K562 (cell line): ENCODE data around the gene CLNK. TPM values are rescaled to one million over a fixed set of nuclear protein-coding genes. Genes with fewer than 3 reads are reported as not detected.

Source experiments
- ATAC-seq: fragments of 200-7000 bp; cut with Tn5 transposase; 3 replicates; pipeline ENCODE4 v1.9.1; 2020; ENCODE audit warnings: moderate library complexity
- BruUV-seq: library from RNA; stranded (reverse); fragments of 400-500 nt; replicated peaks from 2 replicates; lab custom pipeline; 2021; lab: Mats Ljungman, UMichigan
- CTCF ChIA-PET: fragments of 300-600 bp; formaldehyde crosslinking; extraction: SDS; loops from one replicate; lab custom pipeline; 2021; ENCODE audit warnings: low intra/inter-chr PET ratio; lab: Yijun Ruan, JAX
- POLR2A ChIA-PET: fragments of 300-600, 350-650 bp; sonication (Branson Sonifier 250); formaldehyde crosslinking; extraction: SDS; loops from one replicate; lab custom pipeline; 2021; ENCODE audit warnings: antibody characterized with exemption, inconsistent platforms; lab: Yijun Ruan, JAX
- DNase-seq, 4 experiments: peaks; one replicate each; pipeline versions ENCODE4 v3.0.0 to v3.0.0-alpha.2; 2011 to 2018; ENCODE audit warnings: low spot score in 3 of 4, mixed read lengths in 3 of 4; ENCODE audit errors: extremely low read depth in 1 of 4
- FAIRE-seq: peaks from 2 replicates; lab custom pipeline; 2011; peaks lifted over from hg19 to GRCh38; lab: Jason Lieb, UNC
- H2AFZ ChIP-seq: 2 replicates; pipeline ENCODE4 v1.6.0; 2011; ENCODE audit warnings: low read depth, low read length, control low read depth, inconsistent platforms
- H3K27ac ChIP-seq: fragments of 200-600 bp; 3 replicates; pipeline ENCODE4 v1.8.0; 2011; ENCODE audit warnings: low read depth, mild to moderate bottlenecking, control low read depth, inconsistent platforms, low read length, moderate library complexity, mixed read lengths; ENCODE audit errors: extremely low read depth
- H3K27me3 ChIP-seq, 2 experiments: fragments of 300-600 bp in 1 of 2; 2 replicates in 1 of 2; 3 replicates in 1 of 2; pipeline versions ENCODE4 v1.6.0 to v1.8.0; 2011; ENCODE audit warnings: inconsistent platforms in 2 of 2, low read length in 2 of 2, mild to moderate bottlenecking in 1 of 2, mixed read lengths in 1 of 2, moderate library complexity in 1 of 2; ENCODE audit not compliant: control insufficient read depth in 2 of 2, insufficient read depth in 2 of 2
- H3K36me3 ChIP-seq: fragments of 300-600 bp; 3 replicates; pipeline ENCODE4 v1.8.0; 2011; ENCODE audit warnings: mild to moderate bottlenecking, low read length, inconsistent platforms; ENCODE audit not compliant: control insufficient read depth, insufficient read depth
- H3K4me1 ChIP-seq, 2 experiments: fragments of 200-600 bp in 1 of 2; replicated peaks in 1 of 2; 2 replicates in 1 of 2; 3 replicates in 1 of 2; pipeline versions ENCODE4 v1.5.1 to v1.8.0; 2011; ENCODE audit warnings: inconsistent platforms in 2 of 2, low read length in 2 of 2, mild to moderate bottlenecking in 1 of 2, mixed read lengths in 1 of 2, moderate library complexity in 1 of 2; ENCODE audit not compliant: control insufficient read depth in 2 of 2, insufficient read depth in 2 of 2
- H3K4me2 ChIP-seq: 2 replicates; pipeline ENCODE4 v1.6.1; 2011; ENCODE audit warnings: low read length, control low read depth, inconsistent platforms, mixed read lengths; ENCODE audit not compliant: insufficient read depth
- H3K4me3 ChIP-seq: fragments of 200-600 bp; sonication (generic), shearing (Covaris generic); 2 replicates; pipeline ENCODE4 v1.5.1; 2016; ENCODE audit warnings: control low read depth, inconsistent platforms
- H3K79me2 ChIP-seq: fragments of 200-600 bp; 3 replicates; pipeline ENCODE4 v1.8.0; 2011; ENCODE audit warnings: low read length, inconsistent platforms; ENCODE audit not compliant: control insufficient read depth, insufficient read depth
- H3K9ac ChIP-seq, 2 experiments: 2 replicates each; pipeline versions ENCODE4 v1.6.0 to v1.6.1; 2011; ENCODE audit warnings: low read depth in 2 of 2, low read length in 2 of 2, control low read depth in 1 of 2, inconsistent platforms in 1 of 2, mild to moderate bottlenecking in 1 of 2, mixed read lengths in 1 of 2; ENCODE audit not compliant: insufficient read depth in 1 of 2
- H3K9me1 ChIP-seq: one replicate; pipeline ENCODE4 v1.6.0; 2011; ENCODE audit warnings: inconsistent platforms, mild to moderate bottlenecking, low read length, moderate library complexity; ENCODE audit not compliant: control insufficient read depth, insufficient read depth
- H3K9me3 ChIP-seq: replicated peaks from 2 replicates; pipeline ENCODE4 v1.5.1; 2011; ENCODE audit warnings: low read depth, low read length, inconsistent platforms; ENCODE audit not compliant: control insufficient read depth, insufficient read depth
- H4K20me1 ChIP-seq: replicated peaks from 2 replicates; pipeline ENCODE4 v1.6.1; 2011; ENCODE audit warnings: low read length, inconsistent platforms, mixed read lengths; ENCODE audit not compliant: control insufficient read depth, insufficient read depth
- HCFC1 ChIP-seq: IDR thresholded peaks from 2 replicates; pipeline ENCODE4 v1.6.1; 2012; ENCODE audit warnings: low read depth, low read length, improper control_type of control experiment
- HDAC3 ChIP-seq: fragments of 450-650 bp; IDR thresholded peaks from 2 replicates; pipeline ENCODE4 v1.6.1; 2018; ENCODE audit warnings: borderline replicate concordance, mild to moderate bottlenecking, moderate library complexity; ENCODE audit not compliant: partially characterized antibody
- KLF6 ChIP-seq: fragments of 250-450 bp; sonication (Bioruptor Pico); IDR thresholded peaks from 2 replicates; pipeline ENCODE4 v1.4.0; 2020; ENCODE audit warnings: mild to moderate bottlenecking, moderate library complexity, borderline replicate concordance
- MEIS2 ChIP-seq: fragments of 450-650 bp; IDR thresholded peaks from 2 replicates; pipeline ENCODE4 v1.6.1; 2014; ENCODE audit warnings: mild to moderate bottlenecking; ENCODE audit not compliant: partially characterized antibody
- NR3C1 ChIP-seq: sonication (generic); formaldehyde crosslinking; IDR thresholded peaks from 2 replicates; pipeline ENCODE4 v1.8.1; 2022; ENCODE audit warnings: missing genetic modification reagents
- TFAM ChIP-seq: fragments of 250-450 bp; sonication (Bioruptor Pico); conservative IDR thresholded peaks from 2 replicates; pipeline ENCODE4 v1.5.0; 2021; ENCODE audit warnings: mild to moderate bottlenecking, moderate library complexity
- ZNF133 ChIP-seq: fragments of 250-450 bp; sonication (Bioruptor Pico); IDR thresholded peaks from 2 replicates; pipeline ENCODE4 v1.4.0; 2020; ENCODE audit warnings: mild to moderate bottlenecking
- ZNF436 ChIP-seq: fragments of 250-450, 450-650 bp; sonication (Bioruptor Pico); formaldehyde crosslinking; IDR thresholded peaks from 2 replicates; pipeline ENCODE4 v1.7.0; 2020; ENCODE audit warnings: mild to moderate bottlenecking
- ZNF830 ChIP-seq: fragments of 250-450 bp; sonication (Bioruptor Pico); IDR thresholded peaks from 2 replicates; pipeline ENCODE4 v1.5.0; 2021; ENCODE audit warnings: mild to moderate bottlenecking
- WGBS: fragments of 100-300 bp; shearing (Covaris generic); methylation state at CpG from one replicate; pipeline ENCODE4 v1.1.6; 2016; ENCODE audit warnings: low coverage, mixed read lengths; ENCODE audit not compliant: insufficient coverage; ENCODE audit errors: missing lambda C conversion rate; 5-methylcytosine and 5-hydroxymethylcytosine counted together
- in situ Hi-C: fragments of 300-500 bp; cut with MboI; formaldehyde crosslinking; loops from 4 replicates; pipeline ENCODE4 v1.15.0; 2018; ENCODE audit warnings: inconsistent platforms, mixed read lengths
- intact Hi-C: fragments of 100-400 bp; cut with micrococcal nuclease; formaldehyde crosslinking; loops from 2 replicates; pipeline ENCODE4 v1.14.2; 2022
- polyA plus RNA-seq, 8 experiments: library from polyadenylated mRNA; depleted of rRNA in 4 of 8; stranded (reverse) in 5 of 8; unstranded in 3 of 8; fragments of >200 nt; fragmentation: Nextera tagmentation in 2 of 8; fragmentation: Illumina TruSeq in 1 of 8; extraction: Ambion mirVana in 2 of 8; extraction: Trizol in 1 of 8; gene quantifications; 2 replicates each; pipeline versions ENCODE4 v1.2.1 to v1.2.3, GENCODE V29; 2011 to 2014; ENCODE audit warnings: inconsistent platforms in 1 of 8, missing spikeins in 1 of 8
- total RNA-seq, 7 experiments: library from RNA; depleted of rRNA in 6 of 7; stranded (reverse); fragments of >200 nt in 6 of 7; fragmentation: Illumina TruSeq in 2 of 7; extraction: Trizol in 2 of 7; gene quantifications; 2 replicates each; pipeline versions ENCODE4 v1.2.1 to v1.2.3, GENCODE V29; 2011 to 2021; ENCODE audit warnings: low replicate concordance in 1 of 7
- TF ChIP-seq, protein P1 (sequence below): fragments of 250-450 bp; sonication (Bioruptor Pico); IDR thresholded peaks from 2 replicates; pipeline ENCODE4 v1.5.1; 2021; ENCODE audit warnings: mild to moderate bottlenecking

CLNK gene
- total and polyA plus RNA-seq, 9 of the 15 experiments (the other 6 are each of a cell fraction or from before 2014, with no cell fraction given) = not detected

DNA sequence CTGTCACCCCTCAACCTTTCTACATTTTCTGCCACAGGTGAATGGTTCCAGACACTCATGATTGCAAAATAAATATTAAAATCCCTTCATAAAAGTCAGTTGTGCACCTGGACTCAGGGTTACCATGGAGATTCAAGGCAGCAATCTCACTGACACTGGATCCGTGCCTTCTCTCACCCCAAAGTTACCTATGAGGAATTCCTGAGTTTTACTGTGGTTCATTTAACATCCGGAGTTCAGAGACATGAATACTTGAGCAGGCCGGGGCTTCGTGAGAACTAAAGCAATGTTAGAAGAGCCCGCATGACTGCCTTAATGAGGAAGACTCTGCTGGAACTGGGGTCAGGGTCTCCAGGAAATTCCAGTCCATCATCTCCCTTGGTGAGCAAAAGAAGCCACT, 12.5 kb upstream of the CLNK start:
- no peaks in the 10 kb centered on the region for H3K36me3 ChIP-seq
- BruUV-seq = no TSS peak
- H3K4me2 ChIP-seq = no peak overlapping the region
- no peaks in the 10 kb centered on the region for H4K20me1 ChIP-seq
- no peaks in the 10 kb centered on the region for H3K27me3 ChIP-seq
- ChIA-PET POLR2A (no interaction called here), CTCF (no interaction called here)
- no peak overlapping the region for H2AFZ ChIP-seq
- no peak overlapping the region for H3K27ac ChIP-seq
- H3K9me1 ChIP-seq = no peaks in the 10 kb centered on the region
- no peaks in the 10 kb centered on the region for H3K9me3 ChIP-seq
- FAIRE-seq (no peak), ATAC-seq (no peak)
- intact Hi-C loops = no loop called here
- 3% methylated on average over 5 of the region's 5 CpGs for WGBS
- H3K4me3 ChIP-seq = no peak overlapping the region
- H3K4me1 ChIP-seq = no peaks in the 10 kb centered on the region
- no peaks in the 10 kb centered on the region for H3K79me2 ChIP-seq
- no peak for TF ChIP-seq MEIS2
- TF ChIP-seq ZNF436 (CRISPR knock-in tag) = no peak
- TF ChIP-seq ZNF830 = no peak
- TF ChIP-seq, all 486 proteins: peak for 0
- no peak overlapping the region for H3K9ac ChIP-seq
- DNase-seq = no peak
- in situ Hi-C loops = no loop called here

DNA sequence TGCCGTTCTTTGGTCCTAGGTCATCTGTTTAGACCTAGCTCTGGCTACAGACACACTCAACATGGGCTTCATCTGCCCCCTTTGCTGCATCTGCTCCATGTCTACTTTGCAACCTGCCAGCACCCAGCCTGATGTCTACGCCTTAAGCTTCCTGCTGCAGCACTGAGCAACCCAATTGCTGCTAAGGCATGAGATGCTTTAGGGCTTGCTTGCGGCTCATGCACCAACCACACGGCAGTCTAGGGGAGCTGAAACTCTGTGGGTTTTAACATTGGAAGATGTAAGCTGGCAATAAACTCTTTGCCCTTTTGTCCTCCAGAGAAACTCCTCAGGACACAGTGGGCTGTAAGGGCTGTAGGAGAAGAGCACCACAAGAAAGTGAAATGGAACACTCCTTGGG, 11.7 kb upstream of the CLNK start:
- H3K4me1 ChIP-seq = no peaks in the 10 kb centered on the region
- in situ Hi-C loops = no loop called here
- H3K27ac ChIP-seq = no peak overlapping the region
- ATAC-seq = no peak
- no peak overlapping the region for H2AFZ ChIP-seq
- ChIA-PET POLR2A (interaction anchor here (0.6 kb wide), 1 partner anchor 13 kb away, joined by 3 read pairs; no protein-coding TSS in a partner anchor), CTCF (no interaction called here)
- WGBS = 2% methylated on average over 4 of the region's 4 CpGs
- no peak overlapping the region for H3K9ac ChIP-seq
- H4K20me1 ChIP-seq = no peaks in the 10 kb centered on the region
- H3K4me2 ChIP-seq = no peak overlapping the region
- no peaks in the 10 kb centered on the region for H3K36me3 ChIP-seq
- BruUV-seq = no TSS peak
- no peak for DNase-seq
- no peaks in the 10 kb centered on the region for H3K9me3 ChIP-seq
- no peak overlapping the region for H3K4me3 ChIP-seq
- H3K9me1 ChIP-seq = no peaks in the 10 kb centered on the region
- FAIRE-seq = no peak
- no peaks in the 10 kb centered on the region for H3K27me3 ChIP-seq
- TF ChIP-seq KLF6 (CRISPR knock-in tag) = no peak
- no peak for TF ChIP-seq NR3C1 (CRISPR knock-in tag)
- no peak for TF ChIP-seq HDAC3
- no peak for TF ChIP-seq HCFC1
- no peak for TF ChIP-seq TFAM (CRISPR knock-in tag)
- no peak for TF ChIP-seq ZNF133 (CRISPR knock-in tag)
- TF ChIP-seq, protein P1, sequence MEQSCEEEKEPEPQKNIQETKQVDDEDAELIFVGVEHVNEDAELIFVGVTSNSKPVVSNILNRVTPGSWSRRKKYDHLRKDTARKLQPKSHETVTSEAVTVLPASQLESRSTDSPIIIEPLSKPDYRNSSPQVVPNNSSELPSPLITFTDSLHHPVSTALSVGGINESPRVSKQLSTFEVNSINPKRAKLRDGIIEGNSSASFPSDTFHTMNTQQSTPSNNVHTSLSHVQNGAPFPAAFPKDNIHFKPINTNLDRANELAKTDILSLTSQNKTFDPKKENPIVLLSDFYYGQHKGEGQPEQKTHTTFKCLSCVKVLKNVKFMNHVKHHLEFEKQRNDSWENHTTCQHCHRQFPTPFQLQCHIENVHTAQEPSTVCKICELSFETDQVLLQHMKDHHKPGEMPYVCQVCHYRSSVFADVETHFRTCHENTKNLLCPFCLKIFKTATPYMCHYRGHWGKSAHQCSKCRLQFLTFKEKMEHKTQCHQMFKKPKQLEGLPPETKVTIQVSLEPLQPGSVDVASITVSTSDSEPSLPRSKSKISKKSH (CRISPR knock-in tag) = no peak
- no peaks in the 10 kb centered on the region for H3K79me2 ChIP-seq
- intact Hi-C loops = no loop called here
